Suprapubic skin (tissue), 4 donors: Measurements from ENCODE around the gene KCNIP4. TPM values are rescaled to one million over a fixed set of nuclear protein-coding genes. Genes with fewer than 3 reads are reported as not detected.

Experiments
- DNase-seq, 2 donors: peaks; one replicate each; pipeline ENCODE4 v3.0.0-alpha.2; 2019; ENCODE audit warnings: low spot score in 2 of 2
- H3K27ac ChIP-seq: fragments of 200-600 bp; sonication (generic); one replicate; pipeline ENCODE4 v1.5.1; 2019
- H3K27me3 ChIP-seq: fragments of 200-600 bp; sonication (generic); one replicate; pipeline ENCODE4 v1.5.1; 2019
- H3K36me3 ChIP-seq: fragments of 200-600 bp; sonication (generic); one replicate; pipeline ENCODE4 v1.5.1; 2019
- H3K4me1 ChIP-seq: fragments of 200-600 bp; sonication (generic); one replicate; pipeline ENCODE4 v1.5.1; 2019
- H3K4me3 ChIP-seq: fragments of 200-600 bp; sonication (generic); one replicate; pipeline ENCODE4 v1.5.1; 2019; ENCODE audit warnings: mild to moderate bottlenecking
- H3K9me3 ChIP-seq: fragments of 200-600 bp; sonication (generic); one replicate; pipeline ENCODE4 v1.5.1; 2019
- CTCF ChIP-seq, 2 donors: fragments of 200-600 bp in 1 of 2; fragments of 450-650 bp in 1 of 2; sonication (generic) in 1 of 2; IDR thresholded peaks; one replicate each; pipeline ENCODE4 v1.5.1; 2016 to 2019; ENCODE audit warnings: antibody characterized with exemption in 2 of 2, mild to moderate bottlenecking in 1 of 2, moderate library complexity in 1 of 2
- EP300 ChIP-seq: sonication (generic); formaldehyde crosslinking; IDR thresholded peaks from one replicate; pipeline ENCODE4 v1.6.1; 2017; ENCODE audit warnings: antibody characterized with exemption
- POLR2A ChIP-seq, 2 donors: fragments of 450-650 bp; IDR thresholded peaks; one replicate each; pipeline ENCODE4 v1.6.1; 2017; ENCODE audit warnings: antibody characterized with exemption in 2 of 2, mild to moderate bottlenecking in 2 of 2, moderate library complexity in 2 of 2
- POLR2AphosphoS5 ChIP-seq, 3 donors: sonication (generic); formaldehyde crosslinking; IDR thresholded peaks; one replicate each; pipeline ENCODE4 v1.6.1; 2017; ENCODE audit warnings: antibody characterized with exemption in 3 of 3
- WGBS: methylation state at CpG from one replicate; pipeline ENCODE4 v1.1.5; 2018; 5-methylcytosine and 5-hydroxymethylcytosine counted together
- total RNA-seq, 4 donors: library from RNA; depleted of rRNA; stranded (reverse); fragments of >200 nt; gene quantifications; one replicate each; pipeline ENCODE4 v1.1.0, GENCODE V29; 2016

KCNIP4 gene
- total RNA-seq, 4 donors from 2014 or later = not detected

DNA sequence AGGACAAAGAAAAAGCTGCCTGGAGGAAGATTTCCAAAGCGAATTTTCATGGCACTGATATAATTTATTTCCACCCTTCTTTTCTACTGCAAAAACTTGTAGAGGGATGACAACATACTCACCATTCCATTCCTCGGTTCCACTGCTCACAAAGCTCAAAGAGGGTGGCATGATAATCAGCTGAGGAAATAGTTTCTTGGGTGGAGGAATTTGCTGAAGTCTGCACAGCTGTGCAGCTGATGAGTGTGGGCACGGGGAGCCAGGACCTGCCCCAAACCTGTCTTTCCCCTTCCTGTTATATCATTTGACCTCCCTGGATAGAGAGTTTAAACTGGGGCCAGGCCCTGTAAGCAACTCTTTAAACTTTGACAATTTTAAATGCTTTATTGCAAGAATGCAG lies 1087.7 kb downstream of the KCNIP4 start:
- Histone ChIP-seq H3K36me3 (no peaks in the 10 kb centered on the region), H3K9me3 (no peaks in the 10 kb centered on the region), H3K27me3 (no peaks in the 10 kb centered on the region), H3K4me3 (no peak overlapping the region), H3K27ac (no peak overlapping the region), H3K4me1 (no peaks in the 10 kb centered on the region)
- no peak for DNase-seq
- TF ChIP-seq CTCF (IDR thresholded peaks at IDR 0.05) = no peak
- TF ChIP-seq POLR2AphosphoS5 (IDR thresholded peaks at IDR 0.05) = no peak
- no peak for TF ChIP-seq POLR2A (IDR thresholded peaks at IDR 0.05)
- no peak for TF ChIP-seq EP300
- 53% methylated on average over 3 of the region's 3 CpGs for WGBS

- DNase-seq = no peak
- Histone ChIP-seq H3K9me3 (no peaks in the 10 kb centered on the region), H3K27ac (no peak overlapping the region), H3K27me3 (no peaks in the 10 kb centered on the region), H3K36me3 (no peaks in the 10 kb centered on the region), H3K4me1 (no peaks in the 10 kb centered on the region), H3K4me3 (no peak overlapping the region)
- TF ChIP-seq POLR2A (IDR thresholded peaks at IDR 0.05) = no peak
- TF ChIP-seq POLR2AphosphoS5 (IDR thresholded peaks at IDR 0.05) = no peak
- no peak for TF ChIP-seq CTCF (IDR thresholded peaks at IDR 0.05)
- TF ChIP-seq EP300 = no peak
- WGBS = 54% methylated on average over 8 of the region's 8 CpGs
Observed at GRCh38 chr4:20859097-20859781, 1089.3 kb downstream of the KCNIP4 start.

- TF ChIP-seq EP300 = no peak
- no peak for TF ChIP-seq CTCF (IDR thresholded peaks at IDR 0.05)
- no peak for TF ChIP-seq POLR2A (IDR thresholded peaks at IDR 0.05)
- no peak for TF ChIP-seq POLR2AphosphoS5 (IDR thresholded peaks at IDR 0.05)
- Histone ChIP-seq H3K36me3 (no peaks in the 10 kb centered on the region), H3K4me3 (no peak overlapping the region), H3K9me3 (no peaks in the 10 kb centered on the region), H3K27ac (no peak overlapping the region), H3K27me3 (no peaks in the 10 kb centered on the region), H3K4me1 (no peaks in the 10 kb centered on the region)
- WGBS = 85% methylated on average over 5 of the region's 5 CpGs
- DNase-seq = no peak
Observed at GRCh38 chr4:20857081-20857480, 1091.5 kb downstream of the KCNIP4 start.

DNA sequence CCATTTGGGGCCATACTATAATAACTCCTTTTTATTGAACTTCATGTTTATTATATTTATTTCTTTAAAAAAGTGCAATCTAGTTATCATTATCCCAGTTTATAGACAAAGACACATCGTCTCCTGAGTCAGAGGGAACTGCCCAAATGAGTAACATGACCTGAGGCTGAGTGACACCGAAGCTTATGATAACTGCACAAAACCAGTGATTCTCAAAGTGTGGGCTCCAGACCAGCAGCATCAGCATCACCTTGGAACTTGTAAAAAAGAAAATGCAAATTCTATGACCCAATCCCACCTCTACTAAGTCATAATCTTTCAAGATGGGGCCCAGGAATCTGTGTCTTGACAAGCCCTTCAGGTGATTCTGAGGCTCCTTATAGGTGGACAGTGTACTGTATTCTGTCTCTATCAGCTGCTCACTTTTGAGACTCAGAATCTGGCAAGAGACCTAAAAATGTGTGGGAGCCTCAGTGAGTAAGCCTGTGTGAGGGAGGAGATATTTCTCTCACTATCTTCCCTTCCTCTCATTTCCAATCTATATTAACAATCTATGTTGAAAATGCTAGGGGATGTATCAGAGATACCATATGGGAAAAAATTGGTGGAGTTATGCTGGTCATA lies 1101.3 kb downstream of the KCNIP4 start:
- 39% methylated on average over 2 of the region's 2 CpGs for WGBS
- no peaks in the 10 kb centered on the region for H3K9me3 ChIP-seq
- no peaks in the 10 kb centered on the region for H3K27me3 ChIP-seq
- H3K4me3 ChIP-seq = no peak overlapping the region
- no peak for DNase-seq
- TF ChIP-seq POLR2A (IDR thresholded peaks at IDR 0.05) = no peak
- TF ChIP-seq CTCF (IDR thresholded peaks at IDR 0.05) = no peak
- TF ChIP-seq POLR2AphosphoS5 (IDR thresholded peaks at IDR 0.05) = no peak
- no peak overlapping the region for H3K27ac ChIP-seq
- no peaks in the 10 kb centered on the region for H3K36me3 ChIP-seq
- no peaks in the 10 kb centered on the region for H3K4me1 ChIP-seq

DNA sequence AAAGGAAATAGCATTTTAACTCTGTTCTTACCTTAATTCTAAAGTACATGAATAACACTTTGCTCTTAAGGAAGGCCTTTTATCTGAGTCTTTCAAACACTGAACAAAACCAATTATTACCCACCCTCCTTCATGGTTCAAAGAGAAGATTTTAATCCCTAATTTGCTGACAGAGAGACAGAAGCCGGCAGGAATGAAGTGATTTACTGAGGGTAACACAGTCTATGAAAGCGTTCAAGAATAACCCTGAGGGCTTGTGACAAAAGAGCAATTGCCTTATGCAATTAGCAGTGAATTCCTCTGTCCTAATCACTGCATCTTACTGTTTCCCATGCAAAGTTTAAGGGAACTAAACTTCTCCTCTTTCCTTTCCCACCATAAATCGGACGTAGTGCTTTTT lies 1104.3 kb downstream of the KCNIP4 start:
- Histone ChIP-seq H3K27me3 (no peaks in the 10 kb centered on the region), H3K36me3 (no peaks in the 10 kb centered on the region), H3K4me1 (no peaks in the 10 kb centered on the region), H3K27ac (no peak overlapping the region), H3K4me3 (no peak overlapping the region), H3K9me3 (no peaks in the 10 kb centered on the region)
- TF ChIP-seq EP300 (no peak), POLR2AphosphoS5 (IDR thresholded peaks at IDR 0.05) (no peak), POLR2A (IDR thresholded peaks at IDR 0.05) (no peak), CTCF (IDR thresholded peaks at IDR 0.05) (no peak)
- WGBS = 37% methylated on average over 4 of the region's 4 CpGs
- DNase-seq = no peak
